Thyroid gland (tissue), 4 donors: ENCODE data around the gene NAALADL2.

Source experiments
- CTCF ChIP-seq, 6 experiments: fragments of 200-600 bp in 3 of 6; fragments of 450-650 bp in 3 of 6; sonication (generic) in 3 of 6; IDR thresholded peaks; one replicate each; pipeline ENCODE4 v1.5.1; 2016 to 2019; ENCODE audit warnings: antibody characterized with exemption in 6 of 6, mild to moderate bottlenecking in 2 of 6, inconsistent platforms in 1 of 6, moderate library complexity in 1 of 6
- POLR2A ChIP-seq, 2 donors: fragments of 450-650 bp; IDR thresholded peaks; one replicate each; pipeline ENCODE4 v1.6.1; 2017; ENCODE audit warnings: antibody characterized with exemption in 2 of 2, mild to moderate bottlenecking in 2 of 2, moderate library complexity in 1 of 2

DNA sequence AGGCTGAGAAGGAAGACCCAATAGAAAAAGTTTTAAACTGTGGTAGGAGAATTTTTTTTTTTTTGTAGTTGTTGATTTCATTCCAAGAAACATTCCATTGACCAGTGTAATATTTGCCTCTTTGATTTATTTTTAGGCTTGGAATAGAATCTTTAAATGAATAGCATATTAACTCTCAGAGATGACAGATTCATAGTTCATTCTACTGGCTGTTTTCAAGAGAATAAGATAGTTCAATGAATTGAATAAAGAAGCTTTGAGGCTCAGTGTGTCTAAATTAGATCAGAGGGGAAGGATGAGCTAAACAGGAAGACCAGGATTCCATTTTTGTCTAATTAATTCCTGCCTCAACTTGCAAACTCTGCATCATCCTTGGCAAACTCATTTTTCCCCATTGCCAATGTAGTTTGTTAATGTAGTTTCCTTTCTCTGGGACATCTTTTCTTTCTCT is 98.4 kb downstream of the NAALADL2 start:
- no peak for TF ChIP-seq CTCF (IDR thresholded peaks at IDR 0.05)
- TF ChIP-seq POLR2A (IDR thresholded peaks at IDR 0.05): no peak
